GM12878 (cell line): ENCODE results near the gene CD200R1L. TPM values are rescaled to one million over a fixed set of nuclear protein-coding genes. Genes with fewer than 3 reads are reported as not detected.

Experiments used
- ATAC-seq: fragments of 200-7000 bp; cut with Tn5 transposase; 3 replicates; pipeline ENCODE4 v1.9.1; 2020; ENCODE audit warnings: mild to moderate bottlenecking, moderate library complexity
- BruUV-seq: library from RNA; stranded (reverse); fragments of 400-500 nt; replicated peaks from 2 replicates; lab custom pipeline; 2021; lab: Mats Ljungman, UMichigan
- CTCF ChIA-PET: fragments of 300-600 bp; sonication (Branson Sonifier 250); formaldehyde crosslinking; extraction: SDS; loops from one replicate; lab custom pipeline; 2021; ENCODE audit warnings: inconsistent platforms; lab: Yijun Ruan, JAX
- POLR2A ChIA-PET: fragments of 350-600 bp; formaldehyde crosslinking; extraction: SDS; loops from one replicate; lab custom pipeline; 2021; ENCODE audit warnings: inconsistent platforms; lab: Charles Lee
- RAD21 ChIA-PET: fragments of 300-600 bp; sonication (Branson Sonifier 250); formaldehyde crosslinking; loops from one replicate; lab custom pipeline; 2023; ENCODE audit warnings: antibody characterized with exemption; ENCODE audit not compliant: unreplicated experiment; lab: Charles Lee
- SMC1A ChIA-PET: fragments of 300-600 bp; sonication (Branson Sonifier 250); formaldehyde crosslinking; loops from one replicate; lab custom pipeline; 2023; ENCODE audit not compliant: unreplicated experiment, uncharacterized antibody; lab: Charles Lee
- DNase-seq: peaks from one replicate; pipeline ENCODE4 v3.0.0-alpha.2; 2011; ENCODE audit warnings: low read depth, low spot score
- FAIRE-seq: peaks from 3 replicates; lab custom pipeline; 2011; peaks lifted over from hg19 to GRCh38; lab: Jason Lieb, UNC
- H2AFZ ChIP-seq: 2 replicates; pipeline ENCODE4 v1.6.0; 2011; ENCODE audit warnings: low read depth, low read length, control low read depth; ENCODE audit not compliant: control insufficient read depth
- H3K27ac ChIP-seq: 2 replicates; pipeline ENCODE4 v1.5.1; 2011; ENCODE audit warnings: control low read depth; ENCODE audit not compliant: control insufficient read depth, insufficient read depth
- H3K27me3 ChIP-seq, 2 experiments: replicated peaks in 1 of 2; 2 replicates each; pipeline versions ENCODE4 v1.6.0 to v1.6.1; 2011; ENCODE audit warnings: low read length in 1 of 2; ENCODE audit not compliant: control insufficient read depth in 2 of 2, insufficient read depth in 2 of 2
- H3K36me3 ChIP-seq, 2 experiments: 2 replicates each; pipeline ENCODE4 v1.5.1; 2011; ENCODE audit warnings: low read length in 1 of 2; ENCODE audit not compliant: control insufficient read depth in 2 of 2, insufficient read depth in 2 of 2
- H3K4me1 ChIP-seq: 2 replicates; pipeline ENCODE4 v1.6.1; 2011; ENCODE audit warnings: mild to moderate bottlenecking, low read length, moderate library complexity, mixed read lengths; ENCODE audit not compliant: control insufficient read depth, insufficient read depth
- H3K4me2 ChIP-seq: 2 replicates; pipeline ENCODE4 v1.6.0; 2011; ENCODE audit warnings: control low read depth; ENCODE audit not compliant: control insufficient read depth, insufficient read depth
- H3K4me3 ChIP-seq: fragments of 200-600 bp; sonication (generic); 2 replicates; pipeline ENCODE4 v1.5.1; 2016
- H3K79me2 ChIP-seq: 2 replicates; pipeline ENCODE4 v1.6.0; 2011; ENCODE audit warnings: low read length; ENCODE audit not compliant: control insufficient read depth, insufficient read depth
- H3K9ac ChIP-seq: 2 replicates; pipeline ENCODE4 v1.8.0; 2011; ENCODE audit warnings: low read length, control low read depth, mixed read lengths; ENCODE audit not compliant: control insufficient read depth, insufficient read depth
- H3K9me3 ChIP-seq: replicated peaks from 3 replicates; pipeline ENCODE4 v1.5.1; 2011; ENCODE audit warnings: mild to moderate bottlenecking, low read length; ENCODE audit not compliant: control insufficient read depth, insufficient read depth
- H4K20me1 ChIP-seq: 2 replicates; pipeline ENCODE4 v1.6.0; 2011; ENCODE audit not compliant: control insufficient read depth, insufficient read depth
- BHLHE40 ChIP-seq, 2 experiments: fragments of 450-650 bp in 1 of 2; IDR thresholded peaks; 2 replicates each; pipeline ENCODE4 v1.6.1; 2011 to 2017; ENCODE audit warnings: low read depth in 2 of 2, borderline replicate concordance in 1 of 2, improper control_type of control experiment in 1 of 2, low read length in 1 of 2, mild to moderate bottlenecking in 1 of 2
- GABPA ChIP-seq: IDR thresholded peaks from 2 replicates; pipeline ENCODE4 v1.6.1; 2014; ENCODE audit warnings: antibody characterized with exemption, low read depth, mild to moderate bottlenecking, inconsistent platforms
- NFXL1 ChIP-seq: fragments of 450-650 bp; IDR thresholded peaks from 2 replicates; pipeline ENCODE4 v1.6.1; 2017; ENCODE audit warnings: antibody characterized with exemption, mild to moderate bottlenecking, borderline replicate concordance
- RAD51 ChIP-seq: fragments of 450-650 bp; IDR thresholded peaks from 2 replicates; pipeline ENCODE4 v1.6.1; 2016; ENCODE audit warnings: moderate library complexity, mild to moderate bottlenecking, inconsistent platforms
- USF1 ChIP-seq: IDR thresholded peaks from 2 replicates; pipeline ENCODE4 v1.6.1; 2011; ENCODE audit warnings: borderline replicate concordance, low read depth, mild to moderate bottlenecking, moderate library complexity, mixed read lengths, low read length; ENCODE audit not compliant: insufficient read depth; ENCODE audit errors: extremely low read length
- USF2 ChIP-seq: IDR thresholded peaks from 2 replicates; pipeline ENCODE4 v1.6.1; 2011; ENCODE audit warnings: low read depth, low read length, improper control_type of control experiment, borderline replicate concordance
- WGBS: methylation state at CpG from one replicate; pipeline ENCODE4 v1.1.6; 2016; ENCODE audit warnings: low lambda C conversion rate; ENCODE audit not compliant: insufficient replicate concordance, insufficient coverage; ENCODE audit errors: missing lambda C conversion rate; 5-methylcytosine and 5-hydroxymethylcytosine counted together
- in situ Hi-C: fragments of 300-500 bp; cut with MboI; formaldehyde crosslinking; loops from 9 replicates; pipeline ENCODE4 v1.14.3; 2018; ENCODE audit warnings: mixed read lengths
- intact Hi-C: fragments of 100-400 bp; cut with micrococcal nuclease; formaldehyde crosslinking; loops from one replicate; pipeline ENCODE4 v1.14.2; 2022; ENCODE audit not compliant: unreplicated experiment
- polyA plus RNA-seq, 11 experiments: library from polyadenylated mRNA; depleted of rRNA in 4 of 11; unstranded in 6 of 11; stranded (reverse) in 5 of 11; fragments of >200 nt; fragmentation: Nextera tagmentation in 4 of 11; fragmentation: Illumina TruSeq in 1 of 11; extraction: Ambion mirVana in 4 of 11; extraction: Trizol in 1 of 11; gene quantifications; 1 replicate in 1 of 11; 2 replicates in 10 of 11; pipeline versions ENCODE4 v1.2.1 to v1.2.3, GENCODE V29; 2011 to 2016; ENCODE audit warnings: inconsistent platforms in 2 of 11, missing spikeins in 2 of 11, low read depth in 1 of 11
- total RNA-seq, 4 experiments: library from RNA; depleted of rRNA in 3 of 4; stranded (reverse); fragments of >200 nt in 3 of 4; fragmentation: Illumina TruSeq in 1 of 4; extraction: Trizol in 1 of 4; gene quantifications; 2 replicates each; pipeline versions ENCODE4 v1.2.1 to v1.2.3, GENCODE V29; 2013 to 2021

The CD200R1L gene
- total and polyA plus RNA-seq, 10 of the 15 experiments (the other 5 are each of a cell fraction or from before 2014, with no cell fraction given): 0.41 TPM; not detected in 9

- H3K9me3 ChIP-seq: no peaks in the 10 kb centered on the region
- TF ChIP-seq USF2 (peak; percentile 34; the same call in 1 of the 2 replicates), BHLHE40 (IDR thresholded peaks at IDR 0.05; ENCODE audit: borderline replicate concordance in 1 of 2, low read depth in 2 of 2, low read length in 1 of 2) (peak; percentile 38 to 64; a peak in 2 of 4 replicates), RAD51 (peak; percentile 96), USF1 (peak; percentile 73), NFXL1 (no peak), GABPA (no peak)
- TF ChIP-seq, all 136 proteins: peak for 4
- in situ Hi-C loops (no loop called here), intact Hi-C loops (no loop called here)
- Histone ChIP-seq H3K9ac (no peak overlapping the region), H2AFZ (no peak overlapping the region; the same call in 1 of the 2 replicates), H3K27me3 (no peaks in the 10 kb centered on the region; a peak in 1 of 4 replicates), H3K27ac (no peak overlapping the region), H3K4me1 (0 out of 2 replicates have a peak, but pooled peaks cover 5% of the 10 kb centered on the region), H3K79me2 (no peaks in the 10 kb centered on the region), H3K36me3 (no peaks in the 10 kb centered on the region), H3K4me2 (no peak overlapping the region), H4K20me1 (no peaks in the 10 kb centered on the region), H3K4me3 (no peak overlapping the region)
- ATAC-seq (peak; percentile 58), DNase-seq (no peak), FAIRE-seq (peak; percentile 18)
- ChIA-PET SMC1A (interaction anchor here (1.1 to 1.5 kb wide), 4 partner anchors 9 to 183 kb away, joined by 3 to 5 read pairs (median 4); no protein-coding TSS in a partner anchor), CTCF (no interaction called here), POLR2A (interaction anchor here (0.6 kb wide), 1 partner anchor 225 kb away, joined by 3 read pairs; no protein-coding TSS in a partner anchor), RAD21 (interaction anchor here (1.0 kb wide), 1 partner anchor 41 kb away, joined by 4 read pairs; no protein-coding TSS in a partner anchor)
- 2% methylated on average over 2 of the region's 2 CpGs for WGBS
- BruUV-seq: no TSS peak
Observed at GRCh38 chr3:112776000-112776399, 70.7 kb downstream of the CD200R1L start.
